Measurements from ENCODE around the gene PADI1.

The PADI1 gene

GRCh38 chr1:17183388-17184160 lies 21.4 kb upstream of the PADI1 start:
- DNase-seq = no peak

- DNase-seq = no peak
Measured at GRCh38 chr1:17184161-17184665, 20.7 kb upstream of the PADI1 start.

- no peak for DNase-seq
Measured at GRCh38 chr1:17184822-17185484, 20.0 kb upstream of the PADI1 start.

- no peak for DNase-seq
Measured at GRCh38 chr1:17185485-17185860, 19.5 kb upstream of the PADI1 start.

- DNase-seq = no peak
Measured at GRCh38 chr1:17186216-17186909, 18.6 kb upstream of the PADI1 start.

GRCh38 chr1:17187051-17187450 lies 17.9 kb upstream of the PADI1 start:
- no peak for DNase-seq

- DNase-seq = no peak
Measured at GRCh38 chr1:17188217-17188616, 16.7 kb upstream of the PADI1 start.

GRCh38 chr1:17188889-17189631 lies 15.9 kb upstream of the PADI1 start:
- no peak for DNase-seq

- DNase-seq = no peak
Measured at GRCh38 chr1:17189632-17189990, 15.3 kb upstream of the PADI1 start.

- peak; percentile 68 for DNase-seq
Measured at GRCh38 chr1:17190010-17190995, 14.6 kb upstream of the PADI1 start.

- DNase-seq = no peak
Measured at GRCh38 chr1:17191990-17192242, 13.0 kb upstream of the PADI1 start.

- DNase-seq = no peak
Measured at GRCh38 chr1:17192394-17193221, 12.3 kb upstream of the PADI1 start.

GRCh38 chr1:17193222-17194132 lies 11.5 kb upstream of the PADI1 start:
- no peak for DNase-seq

- DNase-seq = no peak
Measured at GRCh38 chr1:17194133-17194475, 10.8 kb upstream of the PADI1 start.

GRCh38 chr1:17194615-17195528 lies 10.1 kb upstream of the PADI1 start:
- DNase-seq = no peak

- no peak for DNase-seq
Measured at GRCh38 chr1:17195731-17196130, 9.2 kb upstream of the PADI1 start.

- no peak for DNase-seq
Measured at GRCh38 chr1:17196496-17197185, 8.3 kb upstream of the PADI1 start.

GRCh38 chr1:17197696-17198095 lies 7.2 kb upstream of the PADI1 start:
- no peak for DNase-seq
